NCI-H446 (cell line): ENCODE results near the gene LSM14A.
"Not testable (repeated sequence)": the region's sequence is repeated elsewhere in the genome, so short reads cannot be mapped to it uniquely, and the experiment has no call there.

ENCODE experiments used
- DNase-seq, 2 experiments: peaks; one replicate each; lab custom pipeline; 2025; lab: John Stamatoyannopoulos, UW

The LSM14A gene

DNA sequence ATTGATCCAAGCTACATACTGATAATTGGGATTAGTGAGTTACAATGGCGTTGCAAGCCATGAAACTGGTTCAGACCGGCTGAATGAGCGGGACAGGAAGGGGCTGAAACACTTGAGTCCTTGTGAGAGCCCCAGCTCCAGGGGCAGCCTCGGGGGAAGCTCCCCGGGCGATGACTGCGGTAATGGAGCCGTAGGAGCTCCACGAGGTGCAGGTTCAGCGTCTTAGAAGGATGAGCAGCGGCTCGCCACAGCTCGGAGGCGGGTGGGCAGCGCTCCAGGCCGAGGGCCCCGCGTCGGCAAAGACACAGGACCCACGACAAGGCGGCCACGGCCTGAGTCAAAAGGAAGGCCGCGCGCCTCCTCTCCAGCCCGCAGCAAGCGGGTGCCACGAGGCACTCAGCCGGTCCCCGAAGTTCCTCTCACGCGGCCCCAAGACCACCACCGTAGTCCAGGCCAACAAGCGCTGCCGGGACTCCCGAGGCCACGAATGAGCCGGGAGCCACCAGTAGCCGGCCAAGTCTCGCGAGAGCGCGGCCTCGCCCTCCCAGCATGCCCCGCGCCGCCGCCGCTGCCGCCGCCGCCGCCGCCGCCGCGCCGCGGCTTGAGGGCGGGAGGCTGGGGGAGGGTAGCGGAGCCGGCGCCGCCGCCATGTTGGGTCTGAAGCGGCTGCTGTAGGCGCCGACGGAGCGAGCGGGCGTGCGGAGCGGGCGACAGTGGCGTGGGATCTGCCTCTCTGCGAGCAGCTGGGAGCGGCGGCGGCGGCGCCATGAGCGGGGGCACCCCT is at the start of gene LSM14A:
TSS of gene LSM14A (plus strand) at position 628 of the 784 bp plus-strand sequence. CDS start at position 767, 139 bp downstream.
- peak; percentile 69 to 95 for DNase-seq

GRCh38 chr19:34124828-34125227 is 47.5 kb upstream of the LSM14A start:
- peak in 1 of 2 experiments; percentile 13 for DNase-seq

DNA sequence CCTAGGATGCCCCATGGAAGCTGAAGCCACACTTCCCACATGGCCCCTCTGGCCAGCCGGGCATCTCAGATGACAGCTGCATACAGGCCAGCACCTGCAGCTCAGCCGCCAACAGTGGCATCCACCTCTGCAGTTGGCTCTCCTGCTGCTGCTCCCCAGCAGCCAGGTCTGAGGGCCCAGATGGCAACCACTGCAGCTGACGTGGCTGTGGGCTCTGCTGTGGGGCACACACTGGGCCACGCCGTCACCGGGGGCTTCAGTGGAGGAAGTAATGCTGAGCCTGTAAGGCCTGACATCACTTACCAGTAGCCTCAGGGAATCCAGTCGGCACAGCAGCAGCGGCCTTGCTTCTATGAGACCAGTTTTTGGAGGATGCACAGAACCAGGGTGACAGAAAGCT is 45.3 kb upstream of the LSM14A start:
- no peak for DNase-seq

DNA sequence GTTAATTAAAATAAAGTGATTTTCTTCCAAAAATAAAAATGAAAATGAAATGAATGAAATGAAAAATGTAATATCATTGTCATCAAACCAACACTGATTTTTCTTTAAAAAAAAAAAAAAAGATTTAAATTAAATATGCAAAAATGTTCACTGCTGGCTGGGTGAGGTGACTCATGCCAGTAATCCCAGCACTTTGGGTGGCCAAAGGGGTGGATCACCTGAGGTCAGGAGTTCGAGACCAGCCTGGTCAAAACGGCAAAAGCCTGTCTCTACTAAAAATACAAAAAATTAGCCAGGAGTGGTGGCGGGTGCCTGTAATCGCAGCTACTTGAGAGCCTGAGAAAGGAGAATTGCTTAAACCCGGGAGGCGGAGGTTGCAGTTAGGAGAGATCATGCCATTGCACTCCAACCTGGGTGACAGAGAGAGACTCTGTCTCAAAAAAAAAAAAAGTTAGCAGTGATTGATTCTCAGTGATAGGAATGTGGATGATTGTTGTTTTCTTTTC is 44.6 kb upstream of the LSM14A start:
- no peak for DNase-seq

GRCh38 chr19:34128558-34129250 is 43.6 kb upstream of the LSM14A start:
- DNase-seq, result no peak

GRCh38 chr19:34131100-34131499 is 41.2 kb upstream of the LSM14A start:
- no peak for DNase-seq

DNA sequence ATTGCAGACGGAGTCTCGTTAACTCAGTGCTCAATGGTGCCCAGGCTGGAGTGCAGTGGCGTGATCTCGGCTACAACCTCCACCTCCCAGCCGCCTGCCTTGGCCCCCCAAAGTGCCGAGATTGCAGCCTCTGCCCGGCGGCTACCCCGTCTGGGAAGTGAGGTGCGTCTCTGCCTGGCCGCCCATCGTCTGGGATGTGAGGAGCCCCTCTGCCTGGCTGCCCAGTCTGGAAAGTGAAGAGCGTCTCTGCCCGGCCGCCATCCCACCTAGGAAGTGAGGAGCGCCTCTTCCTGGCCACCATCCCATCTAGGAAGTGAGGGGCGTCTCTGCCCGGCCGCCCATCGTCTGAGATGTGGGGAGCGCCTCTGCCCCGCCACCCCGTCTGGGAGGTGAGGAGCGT is 40.2 kb upstream of the LSM14A start:
- DNase-seq, result not testable (repeated sequence)

DNA sequence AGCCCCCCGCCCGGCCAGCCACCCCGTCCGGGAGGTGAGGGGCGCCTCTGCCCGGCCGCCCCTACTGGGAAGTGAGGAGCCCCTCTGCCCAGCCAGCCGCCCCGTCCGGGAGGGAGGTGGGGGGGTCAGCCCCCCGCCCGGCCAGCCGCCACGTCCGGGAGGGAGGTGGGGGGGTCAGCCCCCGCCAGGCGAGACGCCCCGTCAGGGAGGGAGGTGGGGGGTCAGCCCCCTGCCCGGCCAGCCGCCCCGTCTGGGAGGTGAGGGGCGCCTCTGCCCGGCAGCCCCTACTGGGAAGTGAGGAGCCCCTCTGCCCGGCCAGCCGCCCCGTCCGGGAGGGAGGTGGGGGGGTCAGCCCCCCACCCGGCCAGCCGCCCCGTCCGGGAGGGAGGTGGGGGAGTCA is 39.6 kb upstream of the LSM14A start:
- not testable (repeated sequence) for DNase-seq

- peak; percentile 19 to 83 for DNase-seq
Observed at GRCh38 chr19:34134190-34135053, 37.9 kb upstream of the LSM14A start.

DNA sequence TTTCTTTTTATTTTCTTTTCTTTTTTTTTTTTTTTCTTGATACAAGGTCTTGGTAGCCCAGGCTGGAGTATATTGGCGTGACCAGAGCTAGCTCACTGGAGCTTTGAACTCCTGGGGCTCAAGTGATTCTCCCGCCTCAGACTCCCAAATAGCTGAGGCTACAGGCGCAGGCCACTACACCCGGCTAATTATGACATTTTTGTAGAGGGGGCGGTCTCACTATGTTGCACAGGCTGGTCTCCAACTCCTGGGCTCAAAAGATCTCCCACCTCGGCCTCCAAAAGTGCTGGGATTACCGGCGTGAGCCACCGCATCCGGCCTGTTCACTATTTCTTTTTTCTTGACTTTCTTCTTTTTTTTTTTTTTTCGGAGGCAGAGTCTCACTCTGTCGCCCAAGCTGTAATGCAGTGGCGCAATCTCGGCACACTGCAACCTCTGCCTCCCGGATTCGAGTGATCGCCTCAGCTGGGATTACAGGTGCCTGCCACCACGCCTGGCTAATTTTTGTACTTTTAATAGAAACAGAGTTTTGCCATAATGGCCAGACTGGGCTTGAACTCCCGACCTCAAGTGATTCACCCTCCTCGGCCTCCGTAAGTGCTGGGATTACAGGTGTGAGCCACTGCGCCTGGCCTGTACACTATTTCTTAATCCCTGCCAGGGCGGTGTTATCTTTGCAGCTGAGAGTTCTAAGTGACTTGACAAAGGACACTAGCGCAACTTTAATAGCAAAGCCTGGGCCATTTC is 37.1 kb upstream of the LSM14A start:
- no peak for DNase-seq

DNA sequence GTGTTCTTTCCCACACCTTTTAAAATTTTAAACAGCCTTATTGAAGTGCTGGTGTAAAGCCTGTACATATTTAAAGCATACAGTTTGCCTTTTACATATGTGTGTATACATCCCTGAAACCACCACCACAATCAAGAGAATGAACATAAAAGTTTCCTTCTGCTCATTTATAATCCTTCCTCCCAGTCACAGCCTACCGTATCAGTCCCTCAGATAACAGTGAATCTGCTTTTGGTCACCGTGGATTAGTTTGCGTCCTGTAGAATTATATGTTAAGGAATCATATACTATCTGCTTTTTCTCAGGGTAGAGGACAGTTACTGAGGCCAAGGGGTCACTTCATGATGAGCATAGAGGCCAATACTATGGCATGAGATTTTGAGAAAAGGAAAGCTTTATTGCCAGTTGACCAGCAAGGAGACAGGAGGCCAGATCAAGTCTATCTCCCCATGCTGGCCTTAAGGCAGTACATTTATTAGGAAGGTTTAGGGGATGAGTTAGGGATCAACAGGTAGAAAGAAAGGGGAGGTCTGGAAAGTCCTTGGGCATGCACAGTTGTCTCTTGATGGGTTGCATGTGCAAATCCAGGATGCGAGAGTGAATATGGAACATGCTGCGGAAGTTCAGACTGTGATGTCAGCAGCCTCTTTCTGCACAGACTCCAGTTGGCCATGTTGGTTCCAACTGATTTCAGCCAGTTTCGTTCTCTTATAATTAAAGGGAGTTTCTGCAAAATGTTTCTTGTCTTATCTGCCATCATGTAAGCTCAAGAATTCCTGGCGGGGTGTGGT is 36.3 kb upstream of the LSM14A start:
- no peak for DNase-seq

DNA sequence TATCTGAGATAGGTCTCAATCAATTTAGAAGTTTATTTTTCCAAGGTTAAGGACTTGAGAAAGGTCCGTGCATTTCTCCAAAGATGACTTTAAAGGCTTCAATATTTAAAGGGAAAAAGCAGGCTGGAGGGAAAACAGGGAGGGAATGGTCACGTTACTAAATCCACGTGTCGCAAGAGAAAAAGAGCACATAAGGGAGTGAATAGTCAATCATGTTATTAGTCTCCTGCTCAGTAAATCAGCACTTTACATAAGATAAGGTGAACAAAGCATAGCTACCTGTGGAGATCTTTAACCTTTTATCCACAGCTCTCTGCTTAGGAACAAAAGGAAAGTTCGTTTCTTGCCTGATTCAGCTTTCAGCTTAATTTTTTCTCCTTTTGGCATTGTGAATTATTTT is 31.3 kb upstream of the LSM14A start:
- DNase-seq, result no peak

- DNase-seq, result no peak
Observed at GRCh38 chr19:34142440-34142839, 29.9 kb upstream of the LSM14A start.

GRCh38 chr19:34145741-34146202 is 26.5 kb upstream of the LSM14A start:
- peak; percentile 31 to 65 for DNase-seq

GRCh38 chr19:34148658-34149185 is 23.6 kb upstream of the LSM14A start:
- no peak for DNase-seq

DNA sequence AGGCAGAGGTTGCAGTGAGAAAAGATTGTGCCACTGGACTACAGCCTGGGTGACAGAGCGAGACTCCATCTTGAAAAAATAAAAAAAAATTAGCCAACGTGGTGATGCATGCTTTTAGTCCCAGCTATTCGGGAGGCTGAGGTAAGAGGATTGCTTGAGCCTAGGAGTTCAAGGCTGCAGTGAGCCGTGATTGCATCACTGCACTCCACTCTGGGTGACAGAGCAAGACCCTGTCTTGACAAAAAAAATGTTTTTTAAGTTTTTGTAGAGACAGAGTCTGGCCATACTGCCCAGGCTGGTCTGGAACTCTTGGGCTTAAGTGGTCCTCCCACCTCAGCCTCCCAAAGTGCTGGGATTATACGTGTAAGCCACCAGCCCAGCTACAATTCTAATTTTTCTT is 22.4 kb upstream of the LSM14A start:
- DNase-seq, result no peak

- DNase-seq, result no peak
Observed at GRCh38 chr19:34150558-34150957, 21.7 kb upstream of the LSM14A start.

DNA sequence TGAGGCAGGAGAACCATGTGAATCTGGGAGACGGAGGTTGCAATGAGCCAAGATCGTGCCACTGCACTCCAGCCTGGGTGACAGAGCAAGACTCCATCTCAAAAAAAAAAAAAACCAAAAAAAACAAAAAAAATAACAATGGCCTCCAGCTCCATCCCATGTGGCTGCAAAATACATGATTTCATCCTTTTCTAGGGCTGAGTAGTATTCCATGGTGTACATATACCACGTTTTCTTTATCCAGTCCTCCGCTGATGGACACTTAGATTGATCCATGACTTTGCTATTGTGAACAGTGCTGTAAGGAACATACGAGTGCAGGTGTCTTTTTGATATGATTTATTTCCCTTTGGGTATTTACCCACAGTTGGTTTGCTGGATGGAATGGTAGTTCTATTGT is 20.9 kb upstream of the LSM14A start:
- DNase-seq, result no peak

GRCh38 chr19:34154401-34154800 is 17.9 kb upstream of the LSM14A start:
- no peak for DNase-seq

GRCh38 chr19:34155686-34156085 is 16.6 kb upstream of the LSM14A start:
- no peak for DNase-seq
